Epithelial cell of proximal tubule (primary cell): ENCODE results near the gene RNF26. TPM values are rescaled to one million over a fixed set of nuclear protein-coding genes. Genes with fewer than 3 reads are reported as not detected.

ENCODE experiments used
- DNase-seq: peaks from one replicate; pipeline ENCODE4 v3.0.0-alpha.2; 2011; ENCODE audit warnings: low read depth
- H3K4me3 ChIP-seq: 2 replicates; pipeline ENCODE4 v1.5.1; 2011; ENCODE audit warnings: low read depth, mild to moderate bottlenecking, low read length
- total RNA-seq: library from RNA; depleted of rRNA; stranded (reverse); fragments of >200 nt; gene quantifications from 2 replicates; pipeline ENCODE4 v1.2.3, GENCODE V29; 2015
- TF ChIP-seq, protein P1 (sequence below): conservative IDR thresholded peaks from 2 replicates; pipeline ENCODE4 v1.5.1; 2012; ENCODE audit warnings: low read depth, mild to moderate bottlenecking, low read length

Gene RNF26
- total RNA-seq, 1 donor from 2014 or later, result 18.6 TPM

DNA sequence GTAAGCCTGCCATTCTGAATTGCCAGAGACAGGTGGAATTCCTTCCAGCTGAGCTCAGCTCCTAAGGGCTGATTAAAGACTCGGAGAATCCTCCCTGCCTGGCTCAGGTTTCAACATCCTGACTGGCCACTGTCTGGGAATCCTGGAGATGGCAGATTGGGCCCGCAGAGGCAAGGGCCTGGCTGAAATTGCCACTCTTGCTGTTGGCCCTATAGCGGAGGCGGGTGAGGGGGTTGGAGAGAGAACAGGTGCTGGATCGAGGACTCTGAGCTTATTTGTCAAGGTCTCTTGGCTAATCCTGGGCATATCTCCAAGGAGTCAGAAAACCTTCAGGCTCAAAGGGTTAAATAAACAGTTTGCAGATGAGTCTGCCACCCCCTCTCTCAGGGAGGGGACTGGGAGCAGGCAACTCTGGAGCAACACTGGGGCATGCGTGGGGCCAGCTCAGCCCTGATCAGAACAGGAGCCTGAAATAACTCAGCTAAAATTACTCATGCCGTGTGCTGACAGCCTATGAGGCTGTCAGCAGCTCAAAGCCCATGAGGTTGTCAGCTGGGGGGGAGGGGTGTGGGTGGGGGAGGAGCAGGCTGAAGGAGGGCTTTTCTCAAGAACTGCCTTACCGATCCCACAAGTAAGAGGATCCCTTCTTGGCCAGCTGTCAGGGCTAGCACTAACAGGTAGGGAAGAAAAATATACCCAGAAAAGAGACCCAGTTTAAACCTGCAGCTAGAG, 26.9 kb downstream of the RNF26 start:
- TF ChIP-seq, protein P1, sequence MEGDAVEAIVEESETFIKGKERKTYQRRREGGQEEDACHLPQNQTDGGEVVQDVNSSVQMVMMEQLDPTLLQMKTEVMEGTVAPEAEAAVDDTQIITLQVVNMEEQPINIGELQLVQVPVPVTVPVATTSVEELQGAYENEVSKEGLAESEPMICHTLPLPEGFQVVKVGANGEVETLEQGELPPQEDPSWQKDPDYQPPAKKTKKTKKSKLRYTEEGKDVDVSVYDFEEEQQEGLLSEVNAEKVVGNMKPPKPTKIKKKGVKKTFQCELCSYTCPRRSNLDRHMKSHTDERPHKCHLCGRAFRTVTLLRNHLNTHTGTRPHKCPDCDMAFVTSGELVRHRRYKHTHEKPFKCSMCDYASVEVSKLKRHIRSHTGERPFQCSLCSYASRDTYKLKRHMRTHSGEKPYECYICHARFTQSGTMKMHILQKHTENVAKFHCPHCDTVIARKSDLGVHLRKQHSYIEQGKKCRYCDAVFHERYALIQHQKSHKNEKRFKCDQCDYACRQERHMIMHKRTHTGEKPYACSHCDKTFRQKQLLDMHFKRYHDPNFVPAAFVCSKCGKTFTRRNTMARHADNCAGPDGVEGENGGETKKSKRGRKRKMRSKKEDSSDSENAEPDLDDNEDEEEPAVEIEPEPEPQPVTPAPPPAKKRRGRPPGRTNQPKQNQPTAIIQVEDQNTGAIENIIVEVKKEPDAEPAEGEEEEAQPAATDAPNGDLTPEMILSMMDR, result peak; percentile 10
- DNase-seq, result peak; percentile 87
- H3K4me3 ChIP-seq, result peak overlapping the region; percentile 67

DNA sequence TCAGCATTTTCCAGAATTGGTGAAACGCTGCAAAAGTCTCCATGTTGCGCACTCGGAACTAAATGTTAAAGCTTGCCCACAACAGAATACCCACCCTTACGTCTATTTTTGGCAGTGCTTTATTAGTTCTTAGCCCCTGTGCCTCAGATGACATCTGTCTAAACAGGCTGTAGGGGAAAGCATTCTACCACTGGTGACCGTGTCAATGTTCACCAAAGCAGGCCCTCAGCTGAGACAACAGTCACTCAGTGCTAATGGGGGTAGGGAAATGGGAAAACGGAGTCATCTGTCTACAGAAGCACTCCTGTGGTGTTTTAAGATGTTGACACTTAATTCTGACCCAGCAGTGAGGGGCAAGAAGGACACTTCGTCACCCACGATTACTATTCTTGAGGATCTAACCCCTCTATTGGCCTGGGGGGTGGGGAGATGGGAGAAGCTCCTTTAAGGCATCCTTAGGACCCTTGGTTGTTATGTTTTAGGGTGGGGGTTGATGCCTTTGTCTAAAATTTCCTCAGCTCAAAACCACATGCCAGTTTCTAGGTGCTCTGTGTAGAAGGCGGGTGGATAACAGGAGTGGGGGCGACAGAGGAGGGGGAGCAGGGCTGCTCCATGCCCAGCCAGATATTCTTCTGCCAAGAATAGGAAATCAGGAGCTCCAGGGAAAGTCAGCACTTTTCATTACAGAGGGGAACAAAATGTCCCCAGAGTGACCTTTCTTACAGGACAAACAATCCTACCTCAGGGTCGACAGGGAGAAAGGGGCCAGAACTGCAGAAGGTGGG, 27.8 kb downstream of the RNF26 start:
- DNase-seq, result no peak
- TF ChIP-seq, protein P1, result no peak
- peak overlapping the region; percentile 67 for H3K4me3 ChIP-seq

DNA sequence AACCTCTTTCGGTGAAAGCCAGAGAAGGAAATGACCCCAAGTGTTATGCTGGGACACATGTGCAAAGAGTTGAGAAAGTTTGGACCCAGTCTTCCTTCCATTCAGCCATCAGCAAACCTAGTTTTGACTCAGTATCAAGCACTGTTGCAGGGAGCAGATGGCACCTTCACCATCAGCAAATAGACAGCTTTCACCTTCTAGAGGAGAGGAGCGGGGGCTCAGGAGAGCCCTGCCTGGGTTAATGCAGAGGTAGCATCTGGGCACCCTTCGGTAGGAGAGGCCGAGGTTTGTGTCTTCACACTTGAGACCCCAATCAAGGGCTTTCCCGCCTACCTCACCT, 28.4 kb downstream of the RNF26 start:
- TF ChIP-seq, protein P1, result no peak
- DNase-seq, result no peak
- peak overlapping the region; percentile 67 for H3K4me3 ChIP-seq

DNA sequence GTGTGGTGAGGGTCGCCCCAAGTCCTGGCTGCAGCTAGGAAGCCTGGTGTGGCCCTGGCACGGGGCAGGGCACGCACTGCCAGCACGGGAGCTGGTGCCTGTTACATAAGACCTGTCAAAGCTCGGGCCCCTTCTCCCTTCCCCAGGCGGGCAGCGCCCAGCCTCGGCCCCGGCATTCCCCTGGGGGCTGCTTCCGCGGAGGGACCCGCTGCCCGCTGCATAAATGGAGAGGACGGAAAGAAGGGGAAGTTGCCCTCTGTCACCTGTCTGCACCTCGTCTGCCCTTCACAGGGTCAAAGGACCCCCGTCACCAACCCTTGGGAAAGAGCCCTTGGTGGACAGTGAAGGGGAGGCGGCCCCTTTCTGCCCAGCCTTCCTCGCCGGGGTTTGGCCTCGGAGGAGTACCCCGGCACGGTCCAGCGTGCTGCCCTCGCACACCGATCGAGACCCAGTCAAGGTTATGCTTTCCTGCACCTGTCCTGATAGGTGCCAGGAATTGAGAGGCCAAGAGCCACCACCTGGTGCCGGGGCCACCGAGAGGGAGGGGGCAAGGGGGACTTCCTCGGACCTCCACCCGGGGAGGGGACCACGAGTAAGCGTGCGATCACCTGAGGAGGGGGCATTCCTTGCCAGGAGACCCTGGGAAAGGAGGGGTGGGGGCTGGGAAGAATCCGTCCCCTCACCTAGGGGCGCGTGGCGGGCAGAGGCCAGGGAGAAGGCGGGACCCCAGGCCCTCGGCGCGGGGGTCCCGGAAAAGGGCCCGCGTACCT, 28.9 kb downstream of the RNF26 start:
- TF ChIP-seq, protein P1, result no peak
- H3K4me3 ChIP-seq, result peak overlapping the region; percentile 67
- DNase-seq, result no peak

DNA sequence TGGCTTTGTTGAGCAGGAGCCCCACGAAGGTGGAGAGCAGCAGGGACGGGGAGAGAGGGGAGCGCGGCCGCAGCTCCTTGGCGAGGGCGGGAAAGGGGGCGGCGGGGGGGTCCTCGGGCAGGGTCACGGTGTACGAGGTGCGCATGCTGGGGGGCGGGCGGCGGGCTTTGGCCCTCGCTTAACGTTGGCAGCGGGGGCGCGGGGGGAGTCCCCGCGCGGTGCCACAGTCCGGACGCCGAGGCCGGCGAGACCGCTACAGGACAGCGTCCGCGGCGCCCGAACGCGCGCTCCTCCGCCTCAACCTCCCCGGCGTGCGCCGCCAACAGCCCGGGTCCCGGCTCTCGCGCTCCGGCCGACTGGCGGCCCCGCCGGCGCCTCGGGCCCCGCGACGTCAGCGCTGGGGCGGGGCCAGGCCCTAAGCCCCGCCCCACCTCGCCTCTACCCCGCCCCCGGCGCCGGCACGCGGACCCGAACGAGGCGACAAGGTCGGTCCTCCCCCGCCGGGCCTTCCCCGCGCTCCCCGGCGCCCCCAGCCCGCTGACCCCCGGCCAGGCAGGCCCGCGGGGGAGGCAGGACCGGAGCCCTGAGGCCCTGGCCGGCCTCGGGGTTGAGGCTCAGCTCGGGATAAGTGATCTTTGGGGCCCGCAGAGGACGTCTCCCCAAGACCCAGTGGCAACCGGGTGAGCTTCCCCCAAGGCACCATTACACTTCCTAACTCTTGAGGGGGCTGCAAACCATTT, 29.7 kb downstream of the RNF26 start:
- no peak for DNase-seq
- peak overlapping the region; percentile 67 for H3K4me3 ChIP-seq

DNA sequence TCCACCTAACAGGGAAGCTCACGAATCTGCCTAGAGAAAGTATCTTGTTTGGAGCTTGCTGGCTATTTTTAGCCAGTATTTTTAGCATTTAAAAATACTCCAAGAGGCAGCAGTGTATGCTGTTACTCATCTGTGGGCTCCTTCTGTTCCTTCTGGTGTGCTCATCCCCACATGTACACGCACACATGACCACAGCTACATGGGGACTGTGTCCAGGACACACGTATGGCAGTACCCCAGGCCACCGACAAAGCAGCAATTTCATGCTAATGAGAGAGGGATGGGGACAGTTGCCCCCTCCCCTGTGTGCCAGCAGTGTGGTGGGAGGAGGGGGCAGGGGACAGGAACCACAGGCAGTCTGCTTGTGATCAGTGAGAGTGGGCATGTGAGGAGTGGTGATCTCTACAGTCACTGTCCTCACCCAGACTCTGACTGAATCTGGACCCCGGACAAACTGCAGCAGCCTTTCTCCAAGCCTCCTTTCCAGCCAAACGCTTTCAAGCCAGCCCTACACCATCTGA, 30.8 kb downstream of the RNF26 start:
- TF ChIP-seq, protein P1, result no peak
- no peak for DNase-seq
- H3K4me3 ChIP-seq, result no peak overlapping the region

More for the DNA sequence above, 29.7 kb downstream of the RNF26 start:
- TF ChIP-seq, protein P1, result no peak
